Measurements from ENCODE around the gene ATG7. TPM values are rescaled to one million over a fixed set of nuclear protein-coding genes. Genes with fewer than 3 reads are reported as not detected.

ATG7 gene
- total RNA-seq, 2 experiments from 2014 or later: 26.9 to 35.1 TPM

GRCh38 chr3:11373235-11373634 is 101.0 kb downstream of the ATG7 start:
- Mint-ChIP-seq H3K27me3 (no peaks in the 10 kb centered on the region), H3K9me3 (no peaks in the 10 kb centered on the region), H3K4me1 (peaks cover 5% of the 10 kb centered on the region), H3K4me3 (no peak overlapping the region), H3K36me3 (ENCODE audit: low read depth) (peaks cover 12% of the 10 kb centered on the region), H3K27ac (no peak overlapping the region)
- DNase-seq: no peak
- POLR2A ChIA-PET: no interaction called here
- CTCF ChIA-PET: interaction anchor here (1.1 kb wide), 1 partner anchor 13 kb away, joined by 3 read pairs; no protein-coding TSS in a partner anchor

- H3K36me3 Mint-ChIP-seq (ENCODE audit: low read depth): peaks cover 12% of the 10 kb centered on the region
- POLR2A ChIA-PET: interaction anchor here (0.6 kb wide), 1 partner anchor 56 kb away, joined by 3 read pairs; no protein-coding TSS in a partner anchor
- CTCF ChIA-PET: interaction anchor here (1.1 kb wide), 1 partner anchor 13 kb away, joined by 3 read pairs; no protein-coding TSS in a partner anchor
Measured at GRCh38 chr3:11373654-11374053, 101.5 kb downstream of the ATG7 start.

GRCh38 chr3:11375333-11376088 is 103.3 kb downstream of the ATG7 start:
- H3K27ac Mint-ChIP-seq: no peak overlapping the region
- H3K27me3 Mint-ChIP-seq: no peaks in the 10 kb centered on the region
- no peak overlapping the region for H3K4me3 Mint-ChIP-seq
- peaks cover 12% of the 10 kb centered on the region for H3K36me3 Mint-ChIP-seq (ENCODE audit: low read depth)
- H3K4me1 Mint-ChIP-seq: peaks cover 5% of the 10 kb centered on the region
- DNase-seq: no peak
- H3K9me3 Mint-ChIP-seq: no peaks in the 10 kb centered on the region
- ChIA-PET POLR2A (interaction anchor here (0.6 kb wide), 1 partner anchor 176 kb away, joined by 3 read pairs; no protein-coding TSS in a partner anchor), CTCF (interaction anchor here (0.8 kb wide), 1 partner anchor 14 kb away, joined by 6 read pairs; no protein-coding TSS in a partner anchor)

More at GRCh38 chr3:11373654-11374053, 101.5 kb downstream of the ATG7 start:
- no peaks in the 10 kb centered on the region for H3K9me3 Mint-ChIP-seq
- H3K27me3 Mint-ChIP-seq: no peaks in the 10 kb centered on the region
- H3K4me3 Mint-ChIP-seq: no peak overlapping the region
- peaks cover 5% of the 10 kb centered on the region for H3K4me1 Mint-ChIP-seq
- H3K27ac Mint-ChIP-seq: no peak overlapping the region
- no peak for DNase-seq

- Mint-ChIP-seq H3K4me3 (no peak overlapping the region), H3K27ac (no peak overlapping the region), H3K27me3 (no peaks in the 10 kb centered on the region), H3K9me3 (no peaks in the 10 kb centered on the region), H3K4me1 (peaks cover 3% of the 10 kb centered on the region), H3K36me3 (ENCODE audit: low read depth) (peaks cover 5% of the 10 kb centered on the region)
- DNase-seq: no peak
- ChIA-PET POLR2A (no interaction called here), CTCF (interaction anchor here (1.4 to 4.8 kb wide), 2 partner anchors 272 to 274 kb away, joined by 3 to 37 read pairs; no protein-coding TSS in a partner anchor)
Measured at GRCh38 chr3:11377719-11378118, 105.5 kb downstream of the ATG7 start.

DNA sequence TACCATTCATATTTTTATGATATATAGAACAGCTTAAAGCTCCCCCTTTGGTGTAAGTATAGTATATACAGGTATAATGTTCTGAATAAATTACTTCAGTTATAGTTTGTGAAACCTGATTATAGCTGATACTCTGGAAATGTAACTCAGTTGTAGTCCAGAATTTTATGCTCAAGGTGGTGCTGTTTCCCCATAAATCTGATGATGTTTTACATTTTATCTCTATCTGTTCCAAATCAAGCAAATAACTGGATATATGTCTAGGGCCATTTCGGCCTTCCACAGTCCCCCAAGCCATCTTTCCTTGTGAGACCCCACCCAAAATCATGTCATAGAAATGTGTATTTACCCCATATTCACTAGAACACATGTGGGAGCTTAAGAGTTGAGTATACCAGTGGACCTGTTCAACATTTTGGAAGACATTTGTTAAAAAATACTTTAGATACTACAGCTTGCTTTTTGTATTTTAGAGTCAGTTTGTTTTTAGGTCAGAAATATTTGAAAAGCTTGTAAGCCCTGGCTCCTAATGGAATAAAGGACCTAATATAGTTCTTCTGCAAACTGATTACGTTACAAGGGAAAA is 107.1 kb downstream of the ATG7 start:
- Mint-ChIP-seq H3K4me3 (no peak overlapping the region), H3K9me3 (no peaks in the 10 kb centered on the region), H3K4me1 (peaks cover 3% of the 10 kb centered on the region), H3K36me3 (ENCODE audit: low read depth) (peaks cover 5% of the 10 kb centered on the region), H3K27ac (no peak overlapping the region), H3K27me3 (no peaks in the 10 kb centered on the region)
- no peak for DNase-seq
- CTCF ChIA-PET: interaction anchor here (0.8 to 4.8 kb wide), 17 partner anchors 9 to 428 kb away, joined by 3 to 37 read pairs (median 4); partner anchors contain the start of genes ATG7 and VGLL4
- POLR2A ChIA-PET: no interaction called here

DNA sequence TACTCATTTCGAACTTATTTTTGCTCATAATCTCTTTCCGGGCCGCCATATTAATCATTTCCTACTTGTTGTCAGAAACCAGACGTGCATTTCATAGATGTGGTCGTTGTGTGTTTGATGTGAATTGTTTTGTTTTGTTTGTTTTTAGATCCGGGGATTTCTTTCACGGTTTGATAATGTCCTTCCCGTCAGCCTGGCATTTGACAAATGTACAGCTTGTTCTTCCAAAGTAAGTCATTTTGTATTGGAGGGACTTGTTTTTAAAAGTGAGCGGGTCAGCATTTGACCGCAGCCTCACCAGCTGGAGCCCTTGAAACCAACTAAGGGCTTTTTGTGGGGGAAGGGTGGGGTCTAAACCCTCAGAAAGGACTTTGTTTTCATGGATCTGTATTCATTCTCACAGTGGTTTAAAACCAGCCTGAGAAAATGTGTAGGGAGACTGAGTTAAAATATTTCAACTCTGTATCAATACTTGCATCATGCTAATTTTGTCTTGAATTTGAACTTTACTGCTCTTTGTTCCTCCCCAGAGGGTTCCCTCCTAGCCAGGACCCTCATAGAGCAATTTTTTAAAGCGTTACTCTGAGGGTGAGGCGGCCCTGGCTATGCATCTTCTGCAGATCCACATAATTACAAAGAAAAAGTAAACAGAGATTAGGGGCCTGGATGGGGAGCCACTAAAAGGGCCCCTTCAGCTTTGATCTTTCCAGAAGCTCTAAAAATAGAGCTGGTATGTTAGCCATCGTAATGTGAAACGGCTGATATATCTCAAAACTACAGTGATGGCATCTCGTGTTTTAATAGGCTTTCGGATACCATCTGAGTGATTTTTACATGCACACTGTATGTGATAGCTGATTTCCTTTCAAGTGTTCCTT is 107.9 kb downstream of the ATG7 start:
- CTCF ChIA-PET: interaction anchor here (0.9 to 4.8 kb wide), 13 partner anchors 9 to 424 kb away, joined by 3 to 37 read pairs (median 4); partner anchors contain the start of gene VGLL4
- POLR2A ChIA-PET: no interaction called here

GRCh38 chr3:11381141-11381540 is 108.9 kb downstream of the ATG7 start:
- ChIA-PET POLR2A (no interaction called here), CTCF (interaction anchor here (1.1 to 4.8 kb wide), 4 partner anchors 9 to 423 kb away, joined by 3 to 37 read pairs (median 8); partner anchors contain the start of gene VGLL4)
- Mint-ChIP-seq H3K27ac (no peak overlapping the region), H3K27me3 (no peaks in the 10 kb centered on the region), H3K36me3 (ENCODE audit: low read depth) (peaks cover 5% of the 10 kb centered on the region), H3K9me3 (no peaks in the 10 kb centered on the region), H3K4me1 (peaks cover 3% of the 10 kb centered on the region), H3K4me3 (no peak overlapping the region)
- no peak for DNase-seq

More for the DNA sequence above, 107.9 kb downstream of the ATG7 start:
- Mint-ChIP-seq H3K27ac (no peak overlapping the region), H3K9me3 (no peaks in the 10 kb centered on the region), H3K27me3 (no peaks in the 10 kb centered on the region), H3K36me3 (ENCODE audit: low read depth) (peaks cover 5% of the 10 kb centered on the region), H3K4me3 (no peak overlapping the region), H3K4me1 (peaks cover 3% of the 10 kb centered on the region)
- DNase-seq: no peak

DNA sequence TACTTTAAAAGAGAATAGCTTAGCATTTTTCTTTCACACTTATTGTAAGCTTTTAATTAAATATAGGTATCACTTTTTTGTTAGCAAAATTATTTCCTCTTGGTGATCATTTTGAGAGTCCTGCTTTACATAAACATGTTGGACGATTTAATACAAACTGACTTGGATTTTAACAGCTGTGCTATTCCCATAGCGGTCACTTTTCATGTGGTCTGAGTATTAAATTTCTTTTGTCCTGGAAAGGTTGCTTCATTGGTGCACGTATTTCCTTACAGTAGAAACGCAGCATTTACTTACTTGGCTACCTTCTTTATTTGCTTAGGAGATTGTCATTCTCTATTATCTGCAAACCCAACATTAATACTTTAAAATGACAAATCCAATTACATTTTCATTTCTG is 109.4 kb downstream of the ATG7 start:
- CTCF ChIA-PET: interaction anchor here (1.1 to 4.8 kb wide), 4 partner anchors 9 to 423 kb away, joined by 3 to 37 read pairs (median 8); partner anchors contain the start of gene VGLL4

GRCh38 chr3:11382146-11382745 is 110.0 kb downstream of the ATG7 start:
- POLR2A ChIA-PET: no interaction called here

More for the DNA sequence above, 109.4 kb downstream of the ATG7 start:
- DNase-seq: no peak
- Mint-ChIP-seq H3K27ac (no peak overlapping the region), H3K4me1 (no peaks in the 10 kb centered on the region), H3K9me3 (no peaks in the 10 kb centered on the region), H3K36me3 (ENCODE audit: low read depth) (peaks cover 5% of the 10 kb centered on the region), H3K4me3 (no peak overlapping the region), H3K27me3 (no peaks in the 10 kb centered on the region)
- POLR2A ChIA-PET: no interaction called here

GRCh38 chr3:11384074-11384473 is 111.9 kb downstream of the ATG7 start:
- CTCF ChIA-PET: no interaction called here

More at GRCh38 chr3:11382146-11382745, 110.0 kb downstream of the ATG7 start:
- DNase-seq: no peak
- Mint-ChIP-seq H3K27ac (no peak overlapping the region), H3K36me3 (ENCODE audit: low read depth) (peaks cover 4% of the 10 kb centered on the region), H3K9me3 (no peaks in the 10 kb centered on the region), H3K4me1 (no peaks in the 10 kb centered on the region), H3K27me3 (no peaks in the 10 kb centered on the region), H3K4me3 (no peak overlapping the region)
- CTCF ChIA-PET: interaction anchor here (0.7 to 4.8 kb wide), 2 partner anchors 16 to 268 kb away, joined by 5 to 37 read pairs; no protein-coding TSS in a partner anchor

GRCh38 chr3:11385326-11385725 is 113.1 kb downstream of the ATG7 start:
- ChIA-PET CTCF (no interaction called here), POLR2A (no interaction called here)
- no peak overlapping the region for H3K27ac Mint-ChIP-seq
- peaks cover 2% of the 10 kb centered on the region for H3K36me3 Mint-ChIP-seq (ENCODE audit: low read depth)
- H3K9me3 Mint-ChIP-seq: no peaks in the 10 kb centered on the region
- no peak overlapping the region for H3K4me3 Mint-ChIP-seq
- no peaks in the 10 kb centered on the region for H3K4me1 Mint-ChIP-seq
- no peak for DNase-seq
- H3K27me3 Mint-ChIP-seq: no peaks in the 10 kb centered on the region

More at GRCh38 chr3:11384074-11384473, 111.9 kb downstream of the ATG7 start:
- peaks cover 2% of the 10 kb centered on the region for H3K36me3 Mint-ChIP-seq (ENCODE audit: low read depth)
- DNase-seq: no peak
- H3K27ac Mint-ChIP-seq: no peak overlapping the region
- H3K9me3 Mint-ChIP-seq: no peaks in the 10 kb centered on the region
- H3K4me3 Mint-ChIP-seq: no peak overlapping the region
- POLR2A ChIA-PET: no interaction called here
- H3K27me3 Mint-ChIP-seq: no peaks in the 10 kb centered on the region
- H3K4me1 Mint-ChIP-seq: no peaks in the 10 kb centered on the region

DNA sequence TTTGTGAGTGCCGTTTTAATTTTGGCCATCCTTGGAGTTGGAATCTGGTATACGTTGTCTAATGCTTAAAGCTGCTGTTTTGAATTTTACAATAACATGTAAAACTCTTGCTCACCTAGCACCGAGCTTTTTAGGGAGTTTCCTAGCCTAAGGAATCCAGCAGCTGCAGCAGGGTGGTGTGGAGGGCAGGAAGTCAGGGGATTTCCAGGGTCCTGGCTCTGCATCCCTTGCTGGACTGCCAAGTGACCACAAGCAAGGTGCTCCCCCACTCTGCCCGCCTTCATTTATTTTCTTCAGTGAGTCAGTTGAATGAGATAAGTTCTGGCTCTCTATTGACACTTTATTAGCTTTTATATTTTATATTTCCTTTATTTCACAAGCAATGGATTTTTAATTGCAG is 113.7 kb downstream of the ATG7 start:
- Mint-ChIP-seq H3K36me3 (ENCODE audit: low read depth) (peaks cover 4% of the 10 kb centered on the region), H3K9me3 (no peaks in the 10 kb centered on the region), H3K4me1 (no peaks in the 10 kb centered on the region), H3K4me3 (no peak overlapping the region), H3K27ac (no peak overlapping the region), H3K27me3 (no peaks in the 10 kb centered on the region)
- ChIA-PET CTCF (no interaction called here), POLR2A (no interaction called here)
- DNase-seq: no peak
